ENCODE results near the gene ODAD3. TPM values are rescaled to one million over a fixed set of nuclear protein-coding genes. Genes with fewer than 3 reads are reported as not detected.

Gene ODAD3
- total RNA-seq, 4 donors from 2014 or later, result 0.39 to 0.83 TPM; not detected in 2

DNA sequence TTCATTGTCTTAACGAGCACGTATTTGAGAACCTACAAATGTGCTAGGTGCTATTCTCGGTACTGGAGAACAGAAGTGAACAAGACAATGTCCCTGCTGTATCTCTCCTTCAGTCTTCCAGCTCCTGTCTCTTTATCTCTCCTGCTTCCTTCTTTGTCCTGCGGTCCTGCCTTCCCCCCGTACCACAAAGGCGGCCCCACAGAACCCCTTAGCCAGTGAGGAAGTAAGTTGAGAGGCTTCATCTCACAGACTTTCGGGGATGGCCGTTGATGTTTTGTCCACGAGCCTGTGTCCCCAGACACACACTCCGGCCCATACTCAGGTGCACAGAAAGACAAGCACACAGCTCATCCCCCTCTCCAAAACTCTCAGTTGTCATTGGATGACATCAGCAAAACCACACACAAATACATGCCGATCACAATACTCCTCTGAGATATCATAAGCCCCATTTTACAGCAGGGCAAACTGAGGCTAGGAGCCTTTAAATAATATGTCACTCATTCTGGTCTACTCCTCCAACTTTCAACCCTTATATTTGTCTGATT lies 61.0 kb downstream of the ODAD3 start:
- no peaks in the 10 kb centered on the region for H3K9me3 ChIP-seq
- H3K36me3 ChIP-seq, result peaks cover 0 to 19% (median 11%) of the 10 kb centered on the region in 4 donors
- peak overlapping the region; percentile 59 to 78 (median 66) for H3K4me3 ChIP-seq
- TF ChIP-seq POLR2AphosphoS5 (IDR thresholded peaks at IDR 0.05) (no peak), EP300 (IDR thresholded peaks at IDR 0.05) (no peak), POLR2A (IDR thresholded peaks at IDR 0.05; ENCODE audit: low read depth) (no peak)
- TF ChIP-seq, protein P1, sequence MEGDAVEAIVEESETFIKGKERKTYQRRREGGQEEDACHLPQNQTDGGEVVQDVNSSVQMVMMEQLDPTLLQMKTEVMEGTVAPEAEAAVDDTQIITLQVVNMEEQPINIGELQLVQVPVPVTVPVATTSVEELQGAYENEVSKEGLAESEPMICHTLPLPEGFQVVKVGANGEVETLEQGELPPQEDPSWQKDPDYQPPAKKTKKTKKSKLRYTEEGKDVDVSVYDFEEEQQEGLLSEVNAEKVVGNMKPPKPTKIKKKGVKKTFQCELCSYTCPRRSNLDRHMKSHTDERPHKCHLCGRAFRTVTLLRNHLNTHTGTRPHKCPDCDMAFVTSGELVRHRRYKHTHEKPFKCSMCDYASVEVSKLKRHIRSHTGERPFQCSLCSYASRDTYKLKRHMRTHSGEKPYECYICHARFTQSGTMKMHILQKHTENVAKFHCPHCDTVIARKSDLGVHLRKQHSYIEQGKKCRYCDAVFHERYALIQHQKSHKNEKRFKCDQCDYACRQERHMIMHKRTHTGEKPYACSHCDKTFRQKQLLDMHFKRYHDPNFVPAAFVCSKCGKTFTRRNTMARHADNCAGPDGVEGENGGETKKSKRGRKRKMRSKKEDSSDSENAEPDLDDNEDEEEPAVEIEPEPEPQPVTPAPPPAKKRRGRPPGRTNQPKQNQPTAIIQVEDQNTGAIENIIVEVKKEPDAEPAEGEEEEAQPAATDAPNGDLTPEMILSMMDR (IDR thresholded peaks at IDR 0.05), result no peak
- no peak for DNase-seq (ENCODE audit: extremely low spot score)
- 28% methylated on average over 10 of the region's 11 CpGs for WGBS
- H3K4me1 ChIP-seq, result peaks cover 29 to 45% (median 44%) of the 10 kb centered on the region in 4 donors
- H3K27me3 ChIP-seq, result no peaks in the 10 kb centered on the region
- peak overlapping the region; percentile 84 to 95 (median 90) for H3K27ac ChIP-seq (replicated peaks in 1 of 4)
- intact Hi-C loops (cut with DNase I), result no loop called here

DNA sequence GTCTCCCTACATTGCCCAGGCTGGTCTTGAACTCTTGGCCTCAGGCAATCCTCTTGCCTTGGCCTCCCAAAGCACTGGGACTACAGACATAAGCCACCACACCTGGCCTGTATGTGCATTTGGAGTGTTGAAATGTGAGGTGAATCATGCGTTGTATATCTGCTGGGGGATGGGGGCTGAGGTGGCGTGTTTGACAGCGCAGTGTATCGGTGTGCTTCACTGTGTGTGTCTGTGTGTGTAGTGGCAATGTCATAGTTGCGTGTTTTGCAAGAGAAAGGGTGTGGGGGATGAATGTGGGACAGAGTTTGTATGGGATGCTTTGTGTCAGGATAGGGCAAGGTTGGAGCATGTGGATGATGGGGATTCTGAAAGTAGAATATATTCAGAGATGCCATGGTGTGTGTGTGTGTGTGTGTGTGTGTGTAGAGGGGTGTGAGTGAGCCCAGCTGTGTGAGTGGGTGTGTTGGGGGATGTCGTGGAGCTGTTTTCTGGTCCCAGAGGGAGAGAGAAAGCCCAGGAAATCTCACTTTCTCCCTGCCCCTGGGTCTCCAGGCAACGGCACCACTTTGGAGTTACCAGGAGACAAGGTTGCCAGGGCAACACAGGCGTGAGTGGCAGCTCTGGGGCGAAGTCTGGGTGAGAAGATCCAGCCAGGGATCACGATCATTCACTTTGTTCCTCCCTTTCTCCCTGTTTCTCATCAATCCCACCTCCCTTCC lies 61.6 kb downstream of the ODAD3 start:
- Histone ChIP-seq H3K4me1 (peaks cover 29 to 42% (median 40%) of the 10 kb centered on the region in 4 donors), H3K27ac (replicated peaks in 1 of 4) (no peak overlapping the region), H3K36me3 (peaks cover 0 to 14% (median 12%) of the 10 kb centered on the region in 4 donors), H3K27me3 (no peaks in the 10 kb centered on the region), H3K4me3 (no peak overlapping the region), H3K9me3 (no peaks in the 10 kb centered on the region)
- WGBS, result 42% methylated on average over 10 of the region's 10 CpGs
- TF ChIP-seq, protein P1 (IDR thresholded peaks at IDR 0.05), result no peak
- TF ChIP-seq POLR2AphosphoS5 (IDR thresholded peaks at IDR 0.05) (no peak), EP300 (IDR thresholded peaks at IDR 0.05) (no peak), POLR2A (IDR thresholded peaks at IDR 0.05; ENCODE audit: low read depth) (no peak)
- DNase-seq (ENCODE audit: extremely low spot score), result no peak
- intact Hi-C loops (cut with DNase I), result no loop called here

DNA sequence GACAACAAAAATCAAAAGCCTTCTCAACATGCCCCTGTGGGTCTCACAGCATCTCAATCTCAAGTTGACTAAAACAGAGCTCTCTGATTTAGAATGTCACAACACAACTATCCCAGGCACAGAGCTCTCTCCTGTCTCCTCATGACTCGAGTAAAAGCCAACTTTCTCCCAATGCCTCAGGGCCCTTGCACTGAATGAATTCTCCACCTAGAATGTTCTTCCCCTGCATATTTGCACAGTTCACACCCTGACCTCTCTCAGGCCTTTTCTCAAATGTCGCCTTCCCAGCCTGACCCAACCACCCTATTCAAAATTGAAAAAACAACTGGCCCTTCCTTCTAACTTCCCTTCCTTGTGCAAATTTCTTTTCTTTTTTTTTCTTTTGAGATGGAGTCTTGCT lies 64.2 kb downstream of the ODAD3 start:
- Histone ChIP-seq H3K9me3 (no peaks in the 10 kb centered on the region), H3K36me3 (peaks cover 0 to 23% (median 18%) of the 10 kb centered on the region in 4 donors), H3K27ac (replicated peaks in 1 of 4) (no peak overlapping the region), H3K4me1 (peaks cover 12 to 18% (median 14%) of the 10 kb centered on the region in 4 donors), H3K4me3 (no peak overlapping the region), H3K27me3 (no peaks in the 10 kb centered on the region)
- TF ChIP-seq POLR2AphosphoS5 (IDR thresholded peaks at IDR 0.05) (no peak), EP300 (IDR thresholded peaks at IDR 0.05) (no peak), POLR2A (IDR thresholded peaks at IDR 0.05; ENCODE audit: low read depth) (no peak)
- TF ChIP-seq, protein P1 (IDR thresholded peaks at IDR 0.05), result no peak
- intact Hi-C loops (cut with DNase I), result no loop called here
- WGBS, result 88% methylated on average over 2 of the region's 2 CpGs
- DNase-seq (ENCODE audit: extremely low spot score), result no peak

Small RNA genes within 50 kb of the gene (small RNA-seq; reads per million reads assigned to genes)
- gene RF00019, result 0 reads per million in 3 donors

Other genes with a start within 250 kb of the ODAD3 start
- gene KANK2, start 237.6 kb downstream of the ODAD3 start, total RNA-seq, result 1,000 to 10,000 TPM; 1,125 to 1,746 (median 1,157) TPM
- gene ANGPTL8, start 195.5 kb downstream of the ODAD3 start, total RNA-seq, result 1 to 10 TPM in 1 of 4 donors, not detected in 3; 2.0 TPM
- 10 to 100 TPM; 32.6 to 51.0 (median 40.1) TPM for gene DOCK6, start 172.6 kb downstream of the ODAD3 start, total RNA-seq
- not detected for gene TSPAN16, start 139.0 kb downstream of the ODAD3 start, total RNA-seq
- gene RAB3D, start 95.5 kb downstream of the ODAD3 start, total RNA-seq, result 10 to 100 TPM; 15.1 to 40.3 (median 27.9) TPM
- 100 to 1,000 TPM; 197 to 241 (median 206) TPM for gene TMEM205, start 88.9 kb downstream of the ODAD3 start, total RNA-seq
- 10 to 100 TPM in 3 of 4 donors, 1 to 10 TPM in 1; 8.3 to 17.6 (median 13.8) TPM for gene CCDC159, start 88.6 kb downstream of the ODAD3 start, total RNA-seq
- 10 to 100 TPM; 32.0 to 49.8 (median 37.5) TPM for gene PLPPR2, start 79.7 kb downstream of the ODAD3 start, total RNA-seq
- 1 to 10 TPM in 3 of 4 donors, under 1 TPM in 1; 0.66 to 1.7 (median 1.5) TPM for gene SWSAP1, start 60.5 kb downstream of the ODAD3 start, total RNA-seq
- gene EPOR, start 50.8 kb downstream of the ODAD3 start, total RNA-seq, result 1 to 10 TPM in 3 of 4 donors, under 1 TPM in 1; 0.99 to 5.2 (median 4.4) TPM
- 1 to 10 TPM; 1.2 to 7.9 (median 2.0) TPM for gene RGL3, start 15.8 kb downstream of the ODAD3 start, total RNA-seq
- 100 to 1,000 TPM in 2 of 4 donors, 10 to 100 TPM in 2; 81.0 to 141 (median 98.7) TPM for gene PRKCSH, start 514 bp upstream of the ODAD3 start, total RNA-seq
- gene ELAVL3, start 45.9 kb upstream of the ODAD3 start, total RNA-seq, result under 1 TPM; under 0.01 to 0.69 (median 0.31) TPM
- 10 to 100 TPM in 1 of 4 donors, 1 to 10 TPM in 3; 9.1 to 13.9 (median 9.4) TPM for gene ZNF653, start 70.7 kb upstream of the ODAD3 start, total RNA-seq
- 10 to 100 TPM; 72.7 to 97.5 (median 81.8) TPM for gene ECSIT, start 94.0 kb upstream of the ODAD3 start, total RNA-seq
- gene CNN1, start 103.7 kb upstream of the ODAD3 start, total RNA-seq, result 1,000 to 10,000 TPM; 2,877 to 3,384 (median 2,954) TPM
- gene ELOF1, start 124.1 kb upstream of the ODAD3 start, total RNA-seq, result 10 to 100 TPM; 27.0 to 39.1 (median 30.5) TPM
- gene ACP5, start 142.5 kb upstream of the ODAD3 start, total RNA-seq, result 10 to 100 TPM in 3 of 4 donors, 1 to 10 TPM in 1; 7.3 to 16.0 (median 13.3) TPM
- 10 to 100 TPM in 1 of 4 donors, 1 to 10 TPM in 3; 7.8 to 10.2 (median 7.9) TPM for gene ZNF627, start 162.4 kb upstream of the ODAD3 start, total RNA-seq

All from esophagus muscularis mucosa (tissue), 4 donors.